GM19238 (cell line): ENCODE data around the gene YWHAB.
"Not testable (repeated sequence)": the region's sequence is repeated elsewhere in the genome, so short reads cannot be mapped to it uniquely, and the experiment has no call there.

Experiments used
- DNase-seq: peaks from one replicate; pipeline ENCODE4 v3.0.0; 2011; ENCODE audit warnings: low spot score; ENCODE audit not compliant: insufficient read length

The YWHAB gene

DNA sequence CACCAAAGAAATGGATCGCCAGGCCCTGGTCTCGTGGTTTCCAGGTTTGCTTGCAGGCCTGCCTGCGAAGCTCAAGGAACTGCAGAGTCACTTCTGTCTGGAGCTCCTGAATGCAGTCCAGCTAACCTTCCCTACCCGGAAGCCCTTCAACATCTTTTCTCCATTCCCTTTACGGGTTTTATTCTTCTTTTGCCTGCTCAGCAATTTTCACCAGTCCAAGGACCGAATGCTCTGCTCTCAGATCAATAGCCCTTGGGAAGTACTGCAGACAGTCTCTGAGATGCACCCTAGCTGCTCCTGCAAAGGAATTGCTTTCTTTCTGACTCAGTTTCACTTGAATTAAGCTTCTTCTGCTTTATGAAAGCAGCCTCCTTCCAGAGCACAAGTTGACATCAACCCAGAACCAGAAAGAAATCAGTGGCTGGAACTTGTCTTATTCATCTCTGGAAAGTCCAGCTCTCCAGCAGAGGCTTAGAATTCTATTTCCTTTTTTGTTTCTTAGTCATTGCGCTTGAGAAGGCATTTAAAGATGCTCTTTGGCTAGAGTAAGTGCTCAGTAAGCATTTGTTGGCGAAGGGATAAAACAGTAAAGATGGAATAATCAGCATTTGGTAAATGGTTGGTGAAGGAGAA is 18.7 kb upstream of the YWHAB start:
- DNase-seq = no peak

DNA sequence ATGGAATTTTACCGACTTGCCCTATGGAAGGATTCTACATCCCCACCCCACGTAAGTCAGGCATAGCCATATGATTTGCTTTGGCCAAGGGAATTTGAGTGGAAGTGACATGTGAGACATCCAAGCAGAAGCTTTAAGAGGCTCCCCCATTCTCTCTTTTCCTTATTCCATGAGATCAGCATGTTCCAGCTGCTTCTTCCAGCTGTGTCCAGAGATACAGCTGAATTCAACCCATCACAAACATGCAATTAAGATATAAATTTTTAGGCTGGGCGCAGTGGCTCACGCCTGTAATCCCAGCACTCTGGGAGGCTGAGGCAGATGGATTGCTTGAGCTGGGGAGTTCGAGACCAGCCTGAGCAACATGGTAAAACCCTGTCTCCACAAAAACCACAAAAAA is 16.0 kb upstream of the YWHAB start:
- DNase-seq = no peak

DNA sequence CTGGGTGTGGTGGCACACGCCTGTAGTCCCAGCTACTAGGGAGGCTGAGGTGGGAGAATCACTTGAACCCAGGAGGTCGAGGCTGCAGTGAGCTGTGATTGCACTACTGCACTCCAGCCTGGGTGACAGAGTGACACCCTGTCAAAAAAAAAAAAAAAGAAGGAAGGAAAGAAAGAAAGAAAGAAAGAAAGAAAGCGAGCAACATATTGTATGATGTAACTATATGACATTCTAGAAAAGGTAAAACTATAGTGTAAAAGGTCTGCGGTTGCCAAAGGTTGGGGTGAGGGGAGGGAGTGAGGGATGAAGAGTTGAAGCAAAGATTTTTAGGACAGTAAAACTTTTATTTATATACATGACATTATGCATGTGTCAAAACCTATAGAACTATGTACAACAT is 3.1 kb upstream of the YWHAB start:
- not testable (repeated sequence) for DNase-seq

DNA sequence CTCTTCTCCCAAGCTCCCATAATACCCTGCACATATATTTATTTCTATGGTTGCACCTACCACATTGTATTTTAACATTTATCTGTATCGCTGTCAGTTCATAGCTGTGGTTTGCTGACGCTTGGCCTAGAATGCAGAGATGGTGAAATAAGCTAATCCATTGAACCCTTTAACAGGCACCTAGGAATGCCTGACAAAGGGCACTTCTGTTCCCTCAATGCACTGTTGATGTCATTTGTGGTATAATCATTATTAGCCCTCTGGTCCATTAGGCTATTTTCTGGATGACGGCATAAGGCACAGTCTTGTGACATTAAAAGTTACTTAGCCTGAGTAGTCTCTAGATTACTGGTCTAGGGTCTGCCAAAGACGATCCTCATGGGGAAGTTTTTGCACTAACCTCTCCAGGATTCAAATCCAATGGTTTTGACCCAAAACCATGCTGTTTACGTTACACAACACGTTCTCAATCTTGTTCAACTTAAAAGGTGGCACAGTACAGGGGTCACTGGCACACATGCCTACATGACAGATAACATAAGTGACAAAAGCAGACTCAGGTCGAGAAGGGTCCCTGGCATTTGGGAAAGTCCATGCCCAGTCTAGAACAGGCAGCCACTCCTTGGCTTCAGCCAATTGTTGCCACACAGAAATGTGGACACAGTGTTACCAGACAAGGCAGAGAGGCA is 2.1 kb upstream of the YWHAB start:
- no peak for DNase-seq

DNA sequence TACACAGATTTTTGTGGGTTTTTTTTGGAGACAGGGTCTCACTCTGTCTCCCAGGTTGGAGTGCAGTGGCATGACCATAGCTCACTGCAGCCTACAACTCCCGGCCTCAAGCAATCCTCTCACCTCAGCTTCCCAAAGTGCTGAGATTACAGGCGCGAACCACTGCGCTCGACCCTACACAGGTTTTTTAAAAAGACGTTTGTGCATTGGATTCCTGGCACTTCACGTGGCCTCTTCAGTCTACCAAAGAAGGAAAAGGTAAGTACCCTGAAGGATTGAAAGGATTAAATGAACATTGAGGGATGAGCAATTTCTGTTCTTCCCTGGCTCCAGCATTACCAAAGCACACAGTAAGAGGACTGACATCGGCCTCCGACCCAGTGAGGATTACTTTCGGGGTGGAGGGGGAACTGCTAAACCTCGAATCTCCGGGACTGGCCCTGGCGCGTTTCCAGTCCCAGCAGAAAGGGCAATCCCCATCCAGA is 556 bp upstream of the YWHAB start:
- no peak for DNase-seq

DNA sequence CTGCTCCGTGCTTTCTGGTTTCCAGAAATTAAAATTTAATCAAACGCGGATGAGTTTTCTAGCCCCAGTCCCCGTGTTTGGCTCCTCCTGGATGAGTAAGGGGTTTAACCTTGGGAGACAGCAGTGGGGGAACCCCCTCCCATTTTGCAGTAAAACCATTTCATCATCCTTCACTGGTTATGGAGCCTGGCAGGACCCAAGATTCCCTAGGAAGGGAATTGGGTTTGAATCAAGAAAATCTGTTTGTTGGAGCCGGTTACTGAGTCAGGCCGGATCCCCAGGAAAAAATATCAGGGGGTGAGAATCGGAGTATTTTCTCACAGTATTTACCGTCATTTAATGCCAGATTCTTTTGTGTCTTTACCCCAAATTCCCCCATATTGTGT is 754 bp downstream of the YWHAB start:
- no peak for DNase-seq

DNA sequence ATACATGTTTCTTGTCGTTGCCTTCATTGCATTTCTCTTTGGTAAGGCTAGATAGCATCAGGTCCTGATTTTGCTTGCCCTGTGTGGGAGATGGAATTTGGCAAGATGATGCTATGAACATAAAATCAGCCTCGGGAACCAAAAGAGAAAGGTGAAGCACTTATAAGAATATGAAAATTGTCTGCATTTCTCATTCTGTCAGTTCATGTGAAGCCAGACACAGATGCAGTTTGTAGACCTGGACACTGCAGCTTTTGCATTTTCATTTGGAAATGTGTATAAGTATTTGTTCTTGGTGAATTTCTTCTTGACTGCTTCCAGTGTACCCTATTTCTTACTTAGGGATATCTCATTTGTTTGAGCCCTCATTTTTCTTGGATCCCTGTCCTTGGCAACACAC is 1.3 kb downstream of the YWHAB start:
- no peak for DNase-seq

DNA sequence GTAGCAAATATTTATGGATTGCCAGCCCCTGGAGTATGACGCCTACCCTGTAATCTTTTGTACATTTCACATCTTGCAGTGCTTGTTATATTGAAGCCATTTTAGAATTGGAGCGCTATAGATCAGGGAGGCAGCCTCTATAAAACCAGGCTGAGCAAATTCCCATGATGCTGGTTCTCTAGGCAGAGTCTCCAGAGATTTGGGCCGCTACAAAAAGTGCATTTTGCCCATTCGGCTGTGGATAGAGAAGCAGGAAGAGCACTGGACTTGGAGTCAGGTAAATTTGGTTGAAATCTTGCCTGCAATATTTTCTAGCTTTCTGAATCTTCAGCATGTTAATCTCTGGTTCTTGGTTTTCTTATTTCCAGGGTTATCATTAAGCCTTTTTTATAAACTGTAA is 2.0 kb downstream of the YWHAB start:
- DNase-seq = no peak

DNA sequence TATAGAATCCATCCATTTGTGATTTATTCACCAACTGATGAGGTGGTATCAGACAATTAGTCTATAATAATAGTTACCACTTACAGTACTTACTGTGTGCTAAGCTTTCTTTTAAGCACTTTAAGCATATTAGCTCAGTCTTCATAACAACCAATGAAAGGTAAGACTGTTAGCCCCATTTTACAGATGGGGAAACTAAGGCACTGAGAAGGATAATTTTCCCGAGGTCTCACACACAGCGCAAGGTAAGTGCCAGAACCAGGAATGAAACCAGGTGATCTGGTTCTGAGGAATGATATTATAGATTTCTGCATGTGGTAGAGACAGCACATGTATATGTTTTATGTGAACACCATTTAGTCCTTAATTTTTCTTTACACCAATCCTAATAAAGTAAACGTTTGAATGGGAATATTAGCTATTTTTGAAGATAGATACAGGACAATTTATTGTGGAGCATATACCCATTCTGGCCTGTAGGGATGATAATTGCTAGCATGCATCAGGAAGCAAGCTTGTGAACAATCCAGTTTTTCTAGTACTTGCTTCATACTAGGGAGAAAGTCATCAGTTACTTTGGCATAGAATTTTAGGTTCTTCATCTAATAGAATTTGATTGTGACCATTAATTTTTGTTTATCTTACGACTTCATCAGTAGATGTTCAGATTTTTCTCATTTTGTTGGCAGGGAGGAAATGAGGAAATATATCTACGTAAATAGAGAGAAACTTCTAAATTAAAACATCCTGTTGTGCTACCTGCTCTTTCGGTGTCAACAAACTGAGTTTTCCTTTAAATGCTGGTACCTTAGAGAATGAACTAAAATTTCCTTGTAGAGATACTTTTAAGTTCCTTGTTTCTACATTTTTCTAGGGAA is 3.0 kb downstream of the YWHAB start:
- DNase-seq = no peak

DNA sequence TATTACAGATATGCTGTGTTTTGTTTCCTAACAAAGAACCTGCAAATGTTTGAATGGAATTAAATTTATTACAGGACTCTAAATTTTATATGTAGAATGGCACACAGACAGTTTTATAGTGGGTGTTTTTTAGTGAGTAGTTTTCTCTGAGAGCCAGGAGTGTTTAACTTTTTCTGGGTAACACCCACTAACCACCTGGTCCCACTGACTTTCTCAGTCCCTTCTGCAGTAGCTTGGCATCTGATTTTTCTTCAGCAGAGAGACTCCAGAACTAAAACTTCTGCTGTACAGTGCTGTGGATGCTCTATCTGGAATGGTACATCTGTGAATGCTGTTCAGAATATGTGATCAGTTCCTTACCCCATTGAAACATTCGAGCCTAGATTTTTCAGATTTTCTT is 6.3 kb downstream of the YWHAB start:
- DNase-seq = no peak

DNA sequence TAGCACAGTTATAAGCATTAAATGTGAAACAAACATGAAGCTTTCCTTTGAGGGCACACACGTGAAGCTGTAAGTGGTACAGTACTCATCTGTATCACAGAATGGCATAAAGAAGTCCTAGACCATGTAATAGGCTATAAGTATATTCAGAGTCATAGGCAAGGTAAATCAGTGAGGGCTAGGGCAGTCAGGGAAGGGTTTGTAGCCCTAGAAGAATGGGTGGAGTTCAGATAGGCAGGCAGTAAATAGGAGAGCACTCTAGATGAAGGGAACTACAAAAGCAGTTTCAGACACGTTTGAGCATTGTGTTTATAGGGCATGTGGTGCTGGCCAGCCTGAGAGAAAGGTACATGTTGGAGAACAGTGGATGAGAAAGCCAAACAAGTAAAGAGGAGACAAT is 9.5 kb downstream of the YWHAB start:
- DNase-seq = no peak

DNA sequence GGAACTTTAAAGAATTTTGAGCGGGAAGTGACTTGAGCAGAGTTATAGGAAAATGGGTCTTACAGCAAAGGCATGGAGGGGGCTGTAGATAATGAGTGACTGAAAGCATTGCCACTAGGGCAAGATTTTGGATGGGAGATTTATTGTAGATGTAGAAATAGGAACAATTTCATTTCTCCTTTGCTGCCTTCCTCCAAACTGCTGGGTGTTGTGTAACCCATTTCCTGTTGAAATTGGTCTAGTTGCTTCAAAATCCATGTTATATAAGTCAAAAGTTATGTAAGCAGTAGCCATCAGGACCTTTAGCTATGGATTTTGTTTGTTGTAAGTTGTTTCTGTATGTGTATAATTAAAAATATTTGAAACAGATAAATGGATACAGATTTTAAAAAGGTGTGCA is 11.1 kb downstream of the YWHAB start:
- no peak for DNase-seq

DNA sequence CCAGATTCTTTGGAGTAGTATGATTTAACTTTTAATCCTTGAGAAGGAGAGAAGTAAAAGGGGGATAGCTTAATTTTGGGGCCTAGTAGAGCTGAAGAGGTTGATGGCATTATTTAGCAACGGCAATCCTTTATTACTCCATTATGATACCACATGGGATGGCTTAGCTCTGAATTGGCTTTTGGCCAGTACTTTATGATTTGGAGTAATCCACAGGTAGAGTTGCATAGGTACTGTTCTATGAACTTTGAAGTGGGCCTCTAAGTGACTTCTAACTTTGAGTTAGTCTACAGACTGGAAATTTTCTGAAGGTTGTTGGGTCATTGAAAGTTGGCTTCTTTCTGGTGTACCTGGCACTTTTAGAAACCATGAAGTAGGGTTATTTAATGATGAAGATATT is 11.6 kb downstream of the YWHAB start:
- DNase-seq = no peak

DNA sequence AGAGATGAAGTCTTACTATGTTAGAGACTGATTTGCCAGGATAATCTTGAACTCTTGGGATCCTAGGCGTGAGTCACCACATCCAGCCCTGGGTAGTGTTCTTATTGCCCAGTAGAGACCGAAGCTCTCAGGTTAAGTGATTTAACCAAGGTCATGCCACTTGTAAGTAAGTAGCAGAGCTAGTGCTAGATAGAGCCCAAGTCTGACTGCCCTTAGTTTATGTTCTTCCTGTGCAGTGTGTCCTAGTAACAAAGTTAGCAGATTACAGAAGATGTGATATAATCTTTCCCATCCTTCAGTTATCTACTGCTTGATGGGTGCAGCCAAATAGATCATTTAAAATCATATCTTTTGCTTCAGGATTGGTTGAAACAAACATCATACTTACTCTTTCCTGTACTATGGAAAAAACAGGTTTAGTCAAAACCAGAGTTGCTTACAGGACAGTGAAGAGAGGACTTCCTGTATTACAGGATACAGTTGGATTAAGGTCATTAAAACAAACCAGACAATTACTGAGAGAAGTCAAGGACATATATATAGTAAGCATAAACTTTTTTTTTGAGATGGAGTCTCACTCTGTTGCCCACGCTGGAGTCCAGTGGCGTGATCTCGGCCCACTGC is 14.8 kb downstream of the YWHAB start:
- no peak for DNase-seq

DNA sequence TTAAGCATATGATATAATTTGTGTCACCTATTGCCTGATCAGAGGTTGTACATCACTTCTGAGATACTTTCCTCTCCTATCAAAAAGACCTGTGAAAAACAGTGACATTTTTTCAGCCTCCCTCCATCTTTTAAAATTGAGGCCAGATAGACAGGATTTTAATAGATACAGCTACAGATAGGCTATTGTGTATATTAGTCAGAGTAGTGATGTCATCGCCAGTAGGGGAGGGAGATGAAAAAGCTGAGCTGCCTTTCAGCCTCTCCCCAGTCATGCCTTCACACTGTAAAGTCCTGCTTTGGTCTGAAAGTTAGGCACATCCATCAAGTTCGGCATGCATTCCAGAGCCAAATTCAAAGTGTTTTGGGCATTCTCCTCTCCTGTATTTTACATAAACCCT is 16.5 kb downstream of the YWHAB start:
- DNase-seq = no peak

DNA sequence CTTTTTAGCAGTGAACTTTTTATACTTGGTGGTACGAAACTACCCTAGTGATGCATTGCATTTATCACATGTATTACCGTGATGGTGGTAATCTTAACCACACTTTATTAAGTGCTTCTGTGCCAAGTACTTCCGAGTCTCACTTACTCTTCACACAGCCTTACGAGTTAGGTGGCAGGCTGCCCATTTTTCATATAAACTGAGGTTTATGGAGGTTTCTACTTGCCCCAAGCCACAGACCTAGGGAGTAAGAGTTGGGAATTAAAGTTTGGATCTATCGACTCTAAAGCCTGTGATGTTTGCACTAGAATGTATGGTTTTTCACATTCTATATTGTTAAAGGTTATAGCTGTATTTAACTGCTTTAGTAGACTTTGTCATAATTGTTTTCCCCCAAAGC is 18.9 kb downstream of the YWHAB start:
- no peak for DNase-seq

DNA sequence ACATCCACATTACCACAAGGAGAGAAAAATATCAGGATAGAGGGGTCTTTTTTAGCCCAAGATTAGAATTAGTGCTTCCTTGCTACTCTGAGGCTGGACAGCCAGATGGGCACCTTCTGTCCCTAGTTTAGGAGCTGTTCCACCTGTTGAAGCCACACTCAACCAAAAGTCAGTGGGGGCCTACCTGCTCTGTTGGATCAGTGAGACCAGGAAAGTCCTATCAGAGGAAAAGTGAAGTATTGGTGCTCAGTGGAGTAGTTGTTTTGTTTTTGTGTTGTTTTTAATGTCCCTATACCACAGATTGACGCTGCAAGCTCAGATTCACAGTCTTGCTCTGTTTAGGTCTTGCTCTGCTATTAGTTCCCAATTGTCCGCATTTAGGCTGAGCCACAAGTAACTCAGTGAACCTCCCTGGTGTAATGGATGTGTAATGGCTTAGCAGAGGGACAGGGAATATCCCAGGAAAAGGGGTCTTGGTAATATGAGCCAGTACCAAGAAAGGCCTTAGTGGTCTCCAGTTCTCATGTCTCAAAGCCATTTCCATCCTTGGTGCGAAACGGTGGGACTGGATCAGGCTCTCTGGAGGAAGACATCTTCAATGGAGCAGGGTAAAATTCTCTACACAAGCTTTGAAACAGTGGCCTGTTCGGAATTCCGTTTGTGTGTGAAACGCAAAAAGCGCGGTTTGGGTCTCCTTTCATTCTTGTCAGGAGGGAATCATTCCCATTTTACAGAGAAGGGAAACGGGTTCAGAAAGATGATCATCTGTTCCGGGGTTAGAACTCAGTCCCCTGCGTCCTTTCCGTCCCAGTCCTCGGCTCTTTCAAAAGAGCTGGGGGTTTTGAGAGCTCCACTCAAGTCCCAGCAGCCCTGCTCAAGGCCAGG is 23.7 kb downstream of the YWHAB start:
- no peak for DNase-seq

DNA sequence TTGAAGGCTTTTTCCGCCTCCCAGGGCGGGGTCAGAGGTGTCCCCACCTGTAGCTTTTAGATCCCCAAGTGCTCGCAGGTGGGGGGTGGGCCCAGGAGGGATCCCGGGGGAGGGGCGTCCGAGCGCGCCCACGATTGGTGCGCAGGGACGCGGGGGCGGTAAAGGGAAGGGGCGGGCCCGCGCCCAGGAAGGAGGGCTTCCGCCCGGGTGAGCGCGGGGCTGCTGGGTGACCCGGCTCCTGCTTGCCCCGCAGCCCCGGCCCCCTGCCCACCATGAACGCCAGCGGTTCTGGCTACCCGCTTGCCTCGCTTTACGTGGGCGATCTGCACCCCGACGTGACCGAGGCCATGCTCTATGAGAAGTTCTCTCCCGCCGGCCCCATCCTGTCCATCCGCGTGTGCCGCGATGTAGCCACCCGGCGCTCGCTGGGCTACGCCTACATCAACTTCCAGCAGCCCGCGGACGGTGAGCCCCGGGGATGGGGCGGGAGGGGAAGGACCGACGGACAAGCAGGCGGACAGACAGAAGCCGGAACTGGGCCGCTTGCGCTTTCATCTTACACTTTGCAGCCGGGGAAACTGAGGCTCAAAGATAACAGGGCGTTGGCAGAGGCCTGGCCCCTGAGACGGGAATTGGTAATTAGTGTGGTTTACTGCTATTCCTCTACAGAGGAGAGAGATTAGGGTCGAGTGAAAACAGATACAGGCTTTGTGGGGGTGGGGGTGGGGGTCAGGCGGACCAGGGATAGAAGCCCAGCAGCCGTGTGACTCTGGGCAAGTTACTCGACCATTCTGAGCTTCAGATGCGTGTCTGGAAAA is 24.6 kb downstream of the YWHAB start, which contains the start of gene PABPC1L:
Gene PABPC1L, plus strand, starts transcription at position 189 of the 818 bp plus-strand sequence. Its CDS starts 84 bp downstream, at position 273.
- DNase-seq = peak; percentile 88

DNA sequence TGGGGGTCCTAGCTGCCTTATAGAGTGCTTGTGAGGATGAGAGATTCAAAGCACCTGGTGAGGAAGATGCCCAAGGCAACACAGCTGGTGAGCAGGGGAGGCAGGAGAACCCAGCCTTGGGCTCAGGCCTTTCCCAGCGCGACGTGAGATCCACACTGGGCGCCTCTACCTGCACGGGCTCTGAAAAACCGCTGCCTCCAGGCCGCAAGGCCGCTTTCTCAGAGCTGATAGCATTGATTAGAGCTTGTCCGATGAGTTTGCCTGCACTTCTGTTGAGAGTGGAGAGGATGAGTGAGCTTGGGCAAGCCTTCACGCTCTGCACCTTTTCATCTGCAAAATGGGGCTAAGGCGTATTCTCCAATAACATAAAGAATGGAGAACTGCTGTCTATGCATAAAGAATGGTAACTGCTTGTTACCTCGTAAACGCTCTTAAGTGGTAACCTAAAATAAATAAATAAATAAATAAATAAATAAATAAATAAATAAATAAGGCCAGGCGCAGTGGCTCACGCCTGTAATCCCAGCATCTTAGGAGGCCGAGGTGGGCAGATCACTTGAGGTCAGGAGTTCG is 25.3 kb downstream of the YWHAB start:
- DNase-seq = no peak
